GM18507 (cell line): Measurements from ENCODE around the gene MLKL.
"Not testable (repeated sequence)": the region's sequence is repeated elsewhere in the genome, so short reads cannot be mapped to it uniquely, and the experiment has no call there.

ENCODE experiments used
- DNase-seq: peaks from one replicate; pipeline ENCODE4 v3.0.0; 2011; ENCODE audit warnings: low read depth; ENCODE audit not compliant: insufficient read length; ENCODE audit errors: extremely low spot score
- FAIRE-seq: peaks from 2 replicates; lab custom pipeline; 2011; peaks lifted over from hg19 to GRCh38; lab: Jason Lieb, UNC

Gene MLKL

GRCh38 chr16:74734361-74735161, 33.9 kb upstream of the MLKL start:
- no peak for FAIRE-seq
- no peak for DNase-seq

GRCh38 chr16:74732707-74733350, 32.2 kb upstream of the MLKL start:
- DNase-seq (no peak), FAIRE-seq (no peak)

GRCh38 chr16:74731853-74732477, 31.3 kb upstream of the MLKL start:
- DNase-seq (no peak), FAIRE-seq (no peak)

GRCh38 chr16:74729783-74730683, 29.4 kb upstream of the MLKL start:
- DNase-seq, result no peak
- FAIRE-seq, result no peak

DNA sequence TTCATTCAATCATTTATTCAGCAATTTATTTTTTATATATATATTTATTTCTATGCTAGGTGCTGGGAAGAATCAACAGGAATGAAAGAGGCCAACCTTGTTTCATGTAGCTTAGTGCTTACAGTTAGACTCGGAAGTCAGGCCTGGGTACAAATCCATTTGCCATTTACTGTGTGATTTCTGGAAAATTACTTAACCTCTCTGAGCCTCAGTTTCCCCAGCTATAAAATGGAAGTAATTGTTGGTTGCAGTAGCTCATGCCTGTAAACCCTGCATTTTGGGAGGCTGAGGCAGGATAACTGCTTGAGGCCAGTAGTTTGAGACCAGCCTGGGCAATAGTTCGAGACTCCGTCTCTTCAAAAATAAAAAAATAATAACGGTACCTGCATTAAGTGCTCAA, 27.2 kb upstream of the MLKL start:
- FAIRE-seq (no peak), DNase-seq (no peak)

DNA sequence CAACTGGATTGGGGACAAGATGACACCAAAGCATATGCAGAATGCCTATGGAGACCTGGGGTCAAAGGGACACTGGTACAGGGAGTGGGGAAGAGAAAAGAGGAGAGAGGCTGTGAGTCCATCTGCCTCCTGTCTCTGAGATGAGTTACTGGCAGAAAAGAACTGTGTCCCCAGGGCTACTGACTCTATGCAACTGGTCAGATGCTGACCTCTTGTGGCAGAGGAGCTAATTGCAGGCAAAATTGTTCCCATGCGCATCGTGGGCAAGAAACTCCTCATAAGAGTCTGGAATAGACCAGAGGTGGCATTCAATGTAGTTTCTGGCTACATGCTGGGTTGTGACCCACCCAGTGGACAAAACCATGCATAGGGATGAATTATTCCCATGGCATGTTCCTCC, 26.1 kb upstream of the MLKL start:
- FAIRE-seq (no peak), DNase-seq (peak; percentile 18)

- no peak for FAIRE-seq
- DNase-seq, result no peak
Observed at GRCh38 chr16:74725651-74726455, 25.2 kb upstream of the MLKL start.

GRCh38 chr16:74724820-74725549, 24.3 kb upstream of the MLKL start:
- FAIRE-seq, result no peak
- DNase-seq, result no peak

GRCh38 chr16:74723256-74723655, 22.6 kb upstream of the MLKL start:
- no peak for FAIRE-seq
- DNase-seq, result no peak

DNA sequence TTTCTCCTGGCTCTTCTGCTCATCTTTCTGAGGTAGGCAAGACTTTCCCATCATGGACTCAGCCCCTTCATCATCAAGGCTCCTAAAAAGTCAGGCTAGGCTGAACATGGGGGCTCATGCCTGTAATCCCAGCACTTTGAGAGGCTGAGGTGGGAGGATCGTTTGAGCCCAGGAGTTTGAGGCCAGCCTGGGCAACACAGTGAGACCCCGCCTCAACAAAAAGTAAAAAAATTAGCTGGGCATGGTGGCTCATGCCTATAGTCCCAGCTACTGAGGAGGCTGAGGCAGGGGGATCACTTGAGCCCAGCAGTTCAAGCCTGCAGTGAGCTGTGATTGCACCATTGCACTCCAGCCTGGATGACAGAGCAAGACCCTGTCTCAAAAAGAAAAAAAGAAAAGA, 21.5 kb upstream of the MLKL start:
- FAIRE-seq, DNase-seq: not testable (repeated sequence)

DNA sequence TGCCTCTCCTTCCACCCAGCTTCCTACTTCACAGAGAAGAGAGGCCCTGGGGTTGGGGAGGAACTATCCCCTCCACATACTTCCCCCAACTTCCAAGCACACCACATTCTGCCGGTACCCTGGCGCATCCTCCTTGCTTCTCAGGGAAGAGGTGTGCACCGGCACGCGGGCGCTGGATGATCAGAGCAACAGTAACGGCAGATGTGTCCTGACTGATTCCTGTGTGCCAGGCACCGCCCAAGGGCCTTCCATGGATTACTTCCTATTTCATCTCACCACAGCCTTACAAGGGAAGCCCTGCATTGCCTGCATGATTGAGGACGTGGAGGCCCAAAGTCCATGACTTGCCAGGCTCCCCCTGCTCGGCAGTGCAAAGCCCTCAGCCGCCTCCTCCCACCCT, 21.1 kb upstream of the MLKL start:
- DNase-seq, result no peak
- no peak for FAIRE-seq

- DNase-seq (no peak), FAIRE-seq (no peak)
Observed at GRCh38 chr16:74720579-74720978, 19.9 kb upstream of the MLKL start.

DNA sequence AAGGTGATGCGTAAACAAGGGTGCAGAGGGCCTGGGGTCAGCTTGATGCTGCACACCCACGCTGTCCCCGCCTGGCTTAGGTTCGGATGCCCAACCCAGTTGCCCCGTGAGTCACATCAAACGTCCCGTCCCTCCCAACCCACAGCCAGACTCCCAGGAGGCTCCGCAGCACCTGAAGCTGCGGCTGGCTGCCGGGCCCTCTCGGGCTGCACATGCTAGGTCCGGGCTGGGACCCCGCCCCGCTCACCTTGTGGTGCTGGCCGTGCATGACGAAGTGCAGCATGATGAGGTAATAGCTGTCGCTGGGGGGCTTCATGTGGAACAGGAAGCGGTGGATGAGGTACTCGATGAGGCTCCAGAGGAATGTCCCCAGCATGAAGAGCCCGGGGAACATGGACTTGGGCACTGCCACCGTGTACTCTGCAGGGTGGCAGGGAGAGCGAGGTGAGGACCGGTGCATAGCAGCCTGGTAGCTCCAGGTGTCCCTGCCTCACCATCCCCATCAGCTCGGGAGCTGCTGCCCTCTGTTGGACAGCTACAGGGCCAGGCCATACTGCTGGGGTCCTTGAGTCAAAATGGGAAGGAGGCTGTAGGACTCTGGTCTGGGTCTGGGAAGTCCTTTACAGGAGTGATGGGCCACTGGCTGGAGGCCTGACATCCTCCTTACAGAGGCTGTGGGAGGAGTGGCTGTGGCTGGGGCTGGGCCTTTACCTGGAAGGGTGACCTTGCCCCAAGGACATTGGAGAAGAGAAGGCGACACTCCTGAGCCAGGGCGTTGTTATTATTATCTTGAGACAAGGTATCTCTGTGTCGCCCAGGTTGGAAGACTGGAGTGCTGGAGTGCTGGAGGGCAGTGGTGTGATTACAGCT, 18.3 kb upstream of the MLKL start:
- no peak for FAIRE-seq

DNA sequence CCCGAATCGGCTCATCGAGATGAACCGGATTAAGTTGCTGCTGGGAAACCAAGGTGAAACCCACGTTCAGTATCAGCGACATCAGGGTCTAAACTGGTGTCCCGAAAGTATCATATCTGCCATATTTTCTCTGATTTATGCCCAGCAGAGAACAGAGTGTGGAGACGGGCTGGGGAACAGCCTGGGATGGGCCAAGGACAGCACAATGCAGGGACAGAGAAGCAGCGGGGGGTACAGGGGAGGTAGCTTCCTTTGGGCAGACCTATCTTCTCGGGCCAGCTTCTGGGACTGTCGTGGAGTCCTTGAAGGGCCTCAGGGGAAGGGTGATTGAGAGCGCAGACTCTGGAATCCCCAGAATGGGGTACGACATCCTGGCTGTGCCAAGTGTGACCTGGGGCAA, 17.5 kb upstream of the MLKL start:
- no peak for FAIRE-seq

More for the DNA sequence above, 18.3 kb upstream of the MLKL start:
- no peak for DNase-seq

GRCh38 chr16:74717367-74717766, 16.7 kb upstream of the MLKL start:
- DNase-seq (no peak), FAIRE-seq (no peak)

More for the DNA sequence above, 17.5 kb upstream of the MLKL start:
- DNase-seq, result no peak

DNA sequence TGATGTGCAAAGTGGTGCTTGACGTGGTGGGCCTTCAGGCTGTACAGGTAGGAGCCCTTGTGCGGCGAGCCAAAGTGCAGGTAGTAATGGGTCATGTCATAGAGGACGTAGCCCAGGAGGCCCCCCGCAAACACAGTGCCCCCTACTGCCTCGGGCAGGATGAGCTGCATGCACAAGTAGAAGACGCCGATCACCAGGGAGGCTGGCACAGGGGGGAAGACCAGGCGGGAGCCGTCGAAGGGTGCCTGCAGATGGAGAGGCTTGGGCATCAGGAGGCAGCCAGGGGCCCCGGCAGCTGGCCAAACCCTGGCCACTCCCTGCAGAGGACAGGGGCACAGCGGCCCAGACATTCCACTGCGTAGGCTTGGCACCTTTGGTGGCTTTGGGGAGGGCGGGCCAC, 15.7 kb upstream of the MLKL start:
- no peak for FAIRE-seq
- DNase-seq, result no peak

DNA sequence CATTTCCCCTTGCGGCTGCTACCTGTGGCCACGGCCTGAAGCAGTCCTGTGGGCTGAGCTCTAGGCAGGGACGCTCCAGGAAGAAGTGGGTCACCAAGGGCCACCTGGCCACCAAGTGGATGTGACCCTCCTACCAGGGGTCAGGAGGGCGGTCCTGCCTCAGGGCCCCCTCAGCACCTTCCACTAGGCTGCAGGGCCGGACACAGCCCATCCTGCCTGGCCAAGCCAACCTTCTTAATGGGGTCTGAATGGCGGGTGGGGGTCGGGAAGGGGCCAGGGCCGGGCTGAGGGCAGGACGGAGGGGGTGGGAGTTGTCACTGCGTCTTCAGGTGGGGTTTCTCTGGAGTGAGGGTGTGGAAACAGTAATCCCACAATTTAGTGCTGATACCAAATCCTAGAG, 13.2 kb upstream of the MLKL start:
- no peak for FAIRE-seq
- no peak for DNase-seq
